Measurements from ENCODE around the gene DLX1. TPM values are rescaled to one million over a fixed set of nuclear protein-coding genes. Genes with fewer than 3 reads are reported as not detected.
"Not testable (repeated sequence)": the region's sequence is repeated elsewhere in the genome, so short reads cannot be mapped to it uniquely, and the experiment has no call there.

The DLX1 gene
- total RNA-seq, 1 experiment from 2014 or later = not detected

DNA sequence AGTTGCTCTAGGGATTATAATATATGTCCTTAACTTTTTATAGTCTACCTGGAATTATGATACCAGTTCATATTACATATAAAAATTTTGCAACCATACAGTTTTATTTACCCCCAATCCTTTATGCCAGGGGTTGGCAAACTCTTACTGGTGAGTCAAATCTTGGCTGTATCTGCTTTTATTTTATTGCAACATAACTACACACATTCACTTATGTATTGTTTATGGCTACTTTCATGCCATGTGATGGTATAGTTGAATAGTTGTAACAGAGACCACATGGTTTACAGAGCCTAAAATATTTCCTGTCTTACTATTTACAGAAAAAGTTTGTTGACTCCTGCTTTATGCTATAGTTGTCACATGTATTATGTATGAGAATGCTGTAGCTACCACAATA lies 43.2 kb downstream of the DLX1 start:
- Histone ChIP-seq H3K36me3 (replicated peaks; ENCODE audit: control insufficient read depth, insufficient read depth, low read length) (no peaks in the 10 kb centered on the region), H3K27me3 (ENCODE audit: control insufficient read depth, insufficient read depth, low read length) (peaks cover 10% of the 10 kb centered on the region), H3K4me3 (ENCODE audit: insufficient read depth, low read depth, low read length) (no peak overlapping the region)

DNA sequence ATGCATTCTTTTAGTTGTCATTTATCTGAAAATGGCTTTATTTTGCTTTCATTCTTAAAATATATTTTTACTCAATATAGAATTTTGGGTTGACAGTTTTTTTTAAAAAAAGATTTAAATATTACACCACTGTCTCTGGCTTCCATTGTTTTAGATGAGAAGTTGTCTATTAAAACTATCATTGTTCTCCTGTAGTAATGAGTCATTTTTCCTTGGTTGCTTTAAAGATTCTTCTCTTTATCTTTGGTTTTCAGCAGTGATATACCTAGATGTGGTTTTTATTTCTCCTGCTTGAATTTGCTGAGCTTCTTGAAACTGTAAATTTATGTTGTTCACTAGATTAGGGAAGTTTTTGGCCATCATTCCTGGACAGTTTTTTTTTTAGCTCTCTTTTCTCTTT lies 44.1 kb downstream of the DLX1 start:
- no peak for DNase-seq
- H3K4me3 ChIP-seq (ENCODE audit: insufficient read depth, low read depth, low read length) = no peak overlapping the region
- peaks cover 13% of the 10 kb centered on the region for H3K27me3 ChIP-seq (ENCODE audit: control insufficient read depth, insufficient read depth, low read length)
- H3K36me3 ChIP-seq (replicated peaks; ENCODE audit: control insufficient read depth, insufficient read depth, low read length) = no peaks in the 10 kb centered on the region

More for the DNA sequence above, 43.2 kb downstream of the DLX1 start:
- DNase-seq = no peak

DNA sequence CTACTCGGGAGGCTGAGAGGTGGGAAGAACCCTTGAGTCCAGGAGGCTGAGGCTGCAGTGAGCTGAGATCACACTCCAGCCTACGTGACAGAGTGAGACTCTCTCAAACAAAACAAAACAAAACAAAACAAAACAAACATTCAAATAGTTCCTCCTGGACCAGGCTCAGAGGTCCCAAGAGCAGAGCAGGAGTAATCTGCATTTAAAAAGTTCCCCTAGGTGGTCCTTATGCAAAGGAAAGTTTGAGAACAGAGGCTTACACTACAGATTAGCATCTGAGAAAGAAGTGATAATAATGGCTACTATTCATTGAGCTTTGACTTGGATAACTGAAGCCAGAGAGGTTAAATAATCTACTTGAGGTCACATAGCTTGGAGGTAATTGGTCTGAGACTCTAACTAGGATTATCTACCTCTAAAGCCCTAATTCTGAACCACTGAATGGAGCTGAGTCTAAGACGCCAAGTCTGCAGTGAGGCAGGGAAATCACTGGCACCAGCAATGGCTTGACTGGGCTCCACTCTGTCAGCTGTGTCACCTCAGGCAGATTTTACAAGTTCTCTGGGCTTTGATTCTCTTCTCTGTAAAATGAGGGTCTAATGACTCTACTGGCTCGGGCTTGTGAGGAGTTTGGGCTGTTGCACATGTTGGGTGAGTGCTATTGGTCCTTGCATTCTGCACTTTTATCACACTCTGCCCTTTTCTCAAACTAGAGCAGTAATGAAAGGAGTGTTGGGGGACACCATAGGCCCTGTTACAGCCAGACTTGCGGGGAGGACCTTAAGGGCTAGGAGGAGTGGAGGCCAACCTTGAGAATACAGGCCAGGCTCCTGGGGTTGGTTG lies 46.6 kb downstream of the DLX1 start:
- Histone ChIP-seq H3K36me3 (replicated peaks; ENCODE audit: control insufficient read depth, insufficient read depth, low read length) (no peaks in the 10 kb centered on the region), H3K27me3 (ENCODE audit: control insufficient read depth, insufficient read depth, low read length) (peaks cover 15% of the 10 kb centered on the region), H3K4me3 (ENCODE audit: insufficient read depth, low read depth, low read length) (no peak overlapping the region)
- peak; percentile 54 for DNase-seq

DNA sequence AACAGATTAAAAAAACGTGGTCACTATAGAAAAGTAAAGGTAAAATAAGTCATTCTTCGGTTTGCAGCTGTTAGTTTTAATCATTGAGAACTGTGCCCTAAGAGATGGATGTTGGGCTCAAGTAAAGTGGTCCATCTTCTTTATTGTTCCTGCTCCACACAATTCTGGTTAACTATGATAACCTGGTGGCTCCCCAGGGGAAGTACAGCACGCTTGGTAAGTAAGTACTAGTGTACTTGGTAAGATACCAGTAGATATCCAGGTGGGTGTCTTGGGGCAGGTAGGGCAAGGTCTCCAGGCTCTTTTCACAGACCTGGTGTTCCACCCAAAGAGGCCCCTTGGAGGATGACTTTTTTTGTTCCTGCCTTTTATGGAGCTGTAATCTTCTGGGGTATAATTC lies 49.0 kb downstream of the DLX1 start:
- Histone ChIP-seq H3K36me3 (replicated peaks; ENCODE audit: control insufficient read depth, insufficient read depth, low read length) (no peaks in the 10 kb centered on the region), H3K4me3 (ENCODE audit: insufficient read depth, low read depth, low read length) (no peak overlapping the region), H3K27me3 (ENCODE audit: control insufficient read depth, insufficient read depth, low read length) (peaks cover 12% of the 10 kb centered on the region)
- no peak for DNase-seq

DNA sequence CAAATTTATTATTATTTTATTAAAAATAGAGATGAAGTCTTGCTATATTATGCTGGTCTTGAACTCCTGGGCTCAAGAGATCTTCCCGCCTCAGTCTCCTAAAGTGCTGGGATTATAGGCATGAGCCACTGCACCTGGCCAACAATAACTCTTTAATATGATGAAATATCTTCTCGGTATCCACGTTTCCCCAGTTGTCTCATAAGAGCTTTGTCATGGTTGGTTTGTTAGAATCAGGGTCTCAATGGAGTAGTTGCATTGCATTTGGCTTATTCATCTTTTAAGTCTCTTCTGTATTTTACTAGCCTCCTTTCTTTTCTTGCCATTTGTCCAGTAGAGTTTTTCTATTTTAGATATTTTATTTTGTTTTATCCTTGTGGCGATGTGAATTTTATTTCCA lies 50.1 kb downstream of the DLX1 start:
- Histone ChIP-seq H3K27me3 (ENCODE audit: control insufficient read depth, insufficient read depth, low read length) (peaks cover 7% of the 10 kb centered on the region; the same call in 1 of the 2 replicates), H3K4me3 (ENCODE audit: insufficient read depth, low read depth, low read length) (no peak overlapping the region), H3K36me3 (replicated peaks; ENCODE audit: control insufficient read depth, insufficient read depth, low read length) (no peaks in the 10 kb centered on the region)
- no peak for DNase-seq

DNA sequence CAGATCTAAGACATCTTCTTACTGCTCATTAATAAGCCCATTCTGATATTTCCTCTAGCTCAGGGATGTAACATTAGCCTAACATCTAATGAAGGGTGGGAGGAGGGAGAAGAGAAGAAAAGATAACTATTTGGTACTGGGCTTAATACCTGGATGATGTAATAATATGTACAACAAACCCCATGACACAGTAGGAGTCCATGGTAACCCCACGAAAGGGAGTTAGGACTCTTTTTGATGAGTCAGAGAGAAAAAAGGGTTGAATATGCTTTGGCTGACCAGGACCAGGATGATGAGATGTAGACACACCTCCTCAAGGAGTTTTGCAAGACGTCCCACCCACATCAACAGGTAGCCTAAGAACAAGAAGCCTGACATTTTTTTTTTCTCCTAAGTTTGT lies 51.8 kb downstream of the DLX1 start:
- Histone ChIP-seq H3K36me3 (replicated peaks; ENCODE audit: control insufficient read depth, insufficient read depth, low read length) (no peaks in the 10 kb centered on the region), H3K4me3 (ENCODE audit: insufficient read depth, low read depth, low read length) (no peak overlapping the region), H3K27me3 (ENCODE audit: control insufficient read depth, insufficient read depth, low read length) (peaks cover 7% of the 10 kb centered on the region; the same call in 1 of the 2 replicates)
- DNase-seq = no peak

DNA sequence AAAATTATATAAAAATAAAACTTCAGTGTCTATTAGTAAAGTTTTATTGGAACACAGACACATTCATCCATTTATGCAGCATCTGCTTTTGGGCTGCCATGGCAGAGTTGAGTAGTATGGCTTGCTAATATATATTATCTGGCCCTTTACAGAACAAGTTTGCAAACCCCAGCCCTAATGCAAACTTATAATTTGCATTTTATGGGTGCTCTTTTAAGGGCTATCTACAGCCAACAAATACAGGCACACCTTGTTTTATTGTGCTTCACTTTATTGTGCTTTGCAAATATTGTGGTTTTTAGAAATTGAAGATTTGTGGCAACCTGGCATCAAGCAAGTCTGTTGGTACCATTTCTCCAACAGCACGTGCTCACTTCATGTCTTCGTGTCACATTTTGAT lies 52.6 kb downstream of the DLX1 start:
- no peak overlapping the region for H3K4me3 ChIP-seq (ENCODE audit: insufficient read depth, low read depth, low read length)
- DNase-seq = no peak
- no peaks in the 10 kb centered on the region for H3K36me3 ChIP-seq (replicated peaks; ENCODE audit: control insufficient read depth, insufficient read depth, low read length)

DNA sequence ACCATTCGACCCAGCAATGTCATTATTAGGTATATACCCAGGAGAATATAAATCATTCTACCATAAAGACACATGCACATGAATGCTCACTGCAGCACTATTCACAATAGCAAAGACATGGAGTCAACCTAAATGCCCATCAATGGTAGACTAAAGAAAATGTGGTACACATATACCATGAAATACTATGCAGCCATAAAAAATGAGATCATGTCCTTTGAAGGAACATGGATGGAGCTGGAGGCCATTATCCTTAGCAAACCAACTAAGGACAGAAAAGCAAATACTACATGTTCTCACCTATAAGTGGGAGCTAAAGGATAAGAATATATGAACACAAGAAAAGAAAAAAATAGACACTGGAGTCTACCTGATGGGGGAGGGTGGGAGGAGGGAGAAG lies 53.4 kb downstream of the DLX1 start:
- not testable (repeated sequence) for DNase-seq; H3K36me3 ChIP-seq (replicated peaks; ENCODE audit: control insufficient read depth, insufficient read depth, low read length)

More for the DNA sequence above, 52.6 kb downstream of the DLX1 start:
- H3K27me3 ChIP-seq (ENCODE audit: control insufficient read depth, insufficient read depth, low read length) = peaks cover 5% of the 10 kb centered on the region; the same call in 1 of the 2 replicates

More for the DNA sequence above, 53.4 kb downstream of the DLX1 start:
- not testable (repeated sequence) for H3K4me3 ChIP-seq (ENCODE audit: insufficient read depth, low read depth, low read length); H3K27me3 ChIP-seq (ENCODE audit: control insufficient read depth, insufficient read depth, low read length)

Other genes with a start within 250 kb of the DLX1 start
- gene SLC25A12, start 191.3 kb upstream of the DLX1 start, total RNA-seq (2014; rRNA removed; shearing (Covaris generic)) = 11.3 and 12.2 TPM in 2 replicates
- 60.4 and 65.9 TPM in 2 replicates for gene HAT1, start 163.0 kb upstream of the DLX1 start, total RNA-seq (2014; rRNA removed; shearing (Covaris generic))
- gene METAP1D, start 85.6 kb upstream of the DLX1 start, total RNA-seq (2014; rRNA removed; shearing (Covaris generic)) = 4.6 and 5.2 TPM in 2 replicates
- gene DLX2, start 17.4 kb downstream of the DLX1 start, total RNA-seq (2014; rRNA removed; shearing (Covaris generic)) = not detected in 2 replicates

Measured in H7 (cell line).